Endodermal cell (in vitro differentiated cells): Measurements from ENCODE around the gene NGEF. TPM values are rescaled to one million over a fixed set of nuclear protein-coding genes. Genes with fewer than 3 reads are reported as not detected.
A peak's percentile ranks its signal among the peaks of the same experiment; 100 is the strongest.

Experiments used
- DNase-seq: peaks from one replicate; pipeline ENCODE4 v3.0.0-alpha.2; 2017
- H3K27ac ChIP-seq: 2 replicates; pipeline ENCODE4 v1.5.1; 2013; ENCODE audit warnings: mild to moderate bottlenecking, low read depth, low read length, moderate library complexity
- H3K27me3 ChIP-seq: 2 replicates; pipeline ENCODE4 v1.6.1; 2013; ENCODE audit warnings: mild to moderate bottlenecking, low read length, moderate library complexity; ENCODE audit not compliant: insufficient read depth, control insufficient read depth, poor library complexity, severe bottlenecking
- H3K36me3 ChIP-seq: 2 replicates; pipeline ENCODE4 v1.7.0; 2013; ENCODE audit warnings: mild to moderate bottlenecking, low read length, moderate library complexity; ENCODE audit not compliant: control insufficient read depth, insufficient read depth
- H3K4me1 ChIP-seq: one replicate; pipeline ENCODE4 v1.7.0; 2013; ENCODE audit warnings: low read length; ENCODE audit not compliant: control insufficient read depth, insufficient read depth
- H3K4me3 ChIP-seq: 2 replicates; pipeline ENCODE4 v1.5.1; 2013; ENCODE audit warnings: mild to moderate bottlenecking, low read length, moderate library complexity
- H3K9ac ChIP-seq: 2 replicates; pipeline ENCODE4 v1.6.1; 2013; ENCODE audit warnings: mild to moderate bottlenecking, low read length, moderate library complexity; ENCODE audit not compliant: poor library complexity, severe bottlenecking; ENCODE audit errors: extremely low read depth
- H3K9me3 ChIP-seq: 2 replicates; pipeline ENCODE4 v1.6.1; 2013; ENCODE audit warnings: mild to moderate bottlenecking, low read length, moderate library complexity; ENCODE audit not compliant: control insufficient read depth
- H3K27ac Mint-ChIP-seq: 2 replicates; pipeline ENCODE4 v1.8.0; 2020; ENCODE audit warnings: mixed read lengths
- H3K27me3 Mint-ChIP-seq: 2 replicates; pipeline ENCODE4 v1.8.0; 2021; ENCODE audit warnings: mild to moderate bottlenecking, mixed read lengths; ENCODE audit not compliant: insufficient read depth
- H3K36me3 Mint-ChIP-seq: 2 replicates; pipeline ENCODE4 v1.8.0; 2020; ENCODE audit warnings: low read depth, mixed read lengths
- H3K4me1 Mint-ChIP-seq: 2 replicates; pipeline ENCODE4 v1.8.0; 2020; ENCODE audit warnings: mixed read lengths
- H3K4me3 Mint-ChIP-seq: 2 replicates; pipeline ENCODE4 v1.8.0; 2020; ENCODE audit warnings: mild to moderate bottlenecking, moderate library complexity, mixed read lengths
- H3K9me3 Mint-ChIP-seq: 2 replicates; pipeline ENCODE4 v1.8.0; 2020; ENCODE audit warnings: mild to moderate bottlenecking, mixed read lengths
- CTCF ChIP-seq: fragments of 200-600 bp; sonication (generic); conservative IDR thresholded peaks from 2 replicates; pipeline ENCODE4 v1.5.0; 2021; ENCODE audit warnings: antibody characterized with exemption, mild to moderate bottlenecking
- WGBS, 2 experiments: methylation state at CpG; one replicate each; pipeline versions ENCODE4 v1.1.5 to v1.1.7; 2013; ENCODE audit warnings: missing lambda C conversion rate in 2 of 2, mixed read lengths in 1 of 2; ENCODE audit not compliant: insufficient coverage in 1 of 2, insufficient read length in 1 of 2; 5-methylcytosine and 5-hydroxymethylcytosine counted together
- total RNA-seq, 2 donors: library from RNA; stranded (reverse); fragmentation: NEBNext Ultra II Directional in 1 of 2; extraction: Animal tissue kit (Norgen Biotek cat#: 25700) in 1 of 2; gene quantifications; 2 replicates in 1 of 2; 3 replicates in 1 of 2; pipeline ENCODE4 v1.2.1, GENCODE V29; 2021

NGEF gene
- total RNA-seq, 2 donors from 2014 or later: 1.8 to 2.9 TPM

- no peaks in the 10 kb centered on the region for H3K27me3 Mint-ChIP-seq
- H3K27ac Mint-ChIP-seq: no peak overlapping the region
- 88 to 91% methylated on average over 21 to 25 of the region's 25 CpGs for WGBS, 2 experiments
Measured at GRCh38 chr2:232885264-232885961, 127.6 kb downstream of the NGEF start.

GRCh38 chr2:232884549-232885263, 128.3 kb downstream of the NGEF start:
- no peaks in the 10 kb centered on the region for H3K27me3 ChIP-seq
- Mint-ChIP-seq H3K27me3 (no peaks in the 10 kb centered on the region), H3K36me3 (no peaks in the 10 kb centered on the region), H3K27ac (no peak overlapping the region), H3K4me1 (no peaks in the 10 kb centered on the region), H3K4me3 (no peak overlapping the region), H3K9me3 (no peaks in the 10 kb centered on the region)
- H3K36me3 ChIP-seq: no peaks in the 10 kb centered on the region
- H3K4me1 ChIP-seq: no peaks in the 10 kb centered on the region
- H3K9me3 ChIP-seq: no peaks in the 10 kb centered on the region
- DNase-seq: peak; percentile 40
- H3K9ac ChIP-seq: no peak overlapping the region
- no peak overlapping the region for H3K4me3 ChIP-seq
- no peak overlapping the region for H3K27ac ChIP-seq
- WGBS, 2 experiments: 92 to 100% methylated on average over 3 to 27 of the region's 27 CpGs
- no peak for TF ChIP-seq CTCF

More at GRCh38 chr2:232885264-232885961, 127.6 kb downstream of the NGEF start:
- H3K36me3 ChIP-seq: no peaks in the 10 kb centered on the region
- no peak overlapping the region for H3K27ac ChIP-seq
- H3K27me3 ChIP-seq: no peaks in the 10 kb centered on the region
- no peak overlapping the region for H3K4me3 ChIP-seq
- Mint-ChIP-seq H3K4me1 (peaks cover 2% of the 10 kb centered on the region), H3K36me3 (no peaks in the 10 kb centered on the region), H3K4me3 (no peak overlapping the region), H3K9me3 (no peaks in the 10 kb centered on the region)
- DNase-seq: peak; percentile 38
- no peaks in the 10 kb centered on the region for H3K4me1 ChIP-seq
- no peak for TF ChIP-seq CTCF
- no peaks in the 10 kb centered on the region for H3K9me3 ChIP-seq
- no peak overlapping the region for H3K9ac ChIP-seq

GRCh38 chr2:232884001-232884421, 129.0 kb downstream of the NGEF start:
- Mint-ChIP-seq H3K4me1 (no peaks in the 10 kb centered on the region), H3K4me3 (no peak overlapping the region), H3K27ac (no peak overlapping the region), H3K27me3 (no peaks in the 10 kb centered on the region), H3K9me3 (no peaks in the 10 kb centered on the region), H3K36me3 (no peaks in the 10 kb centered on the region)
- no peaks in the 10 kb centered on the region for H3K36me3 ChIP-seq
- H3K27me3 ChIP-seq: no peaks in the 10 kb centered on the region
- no peak for TF ChIP-seq CTCF
- no peak overlapping the region for H3K27ac ChIP-seq
- H3K9ac ChIP-seq: no peak overlapping the region
- H3K4me1 ChIP-seq: no peaks in the 10 kb centered on the region
- DNase-seq: no peak
- no peaks in the 10 kb centered on the region for H3K9me3 ChIP-seq
- 83 to 89% methylated on average over 3 to 11 of the region's 11 CpGs for WGBS, 2 experiments
- no peak overlapping the region for H3K4me3 ChIP-seq
